ENCODE results near the gene BSX.

The BSX gene

DNA sequence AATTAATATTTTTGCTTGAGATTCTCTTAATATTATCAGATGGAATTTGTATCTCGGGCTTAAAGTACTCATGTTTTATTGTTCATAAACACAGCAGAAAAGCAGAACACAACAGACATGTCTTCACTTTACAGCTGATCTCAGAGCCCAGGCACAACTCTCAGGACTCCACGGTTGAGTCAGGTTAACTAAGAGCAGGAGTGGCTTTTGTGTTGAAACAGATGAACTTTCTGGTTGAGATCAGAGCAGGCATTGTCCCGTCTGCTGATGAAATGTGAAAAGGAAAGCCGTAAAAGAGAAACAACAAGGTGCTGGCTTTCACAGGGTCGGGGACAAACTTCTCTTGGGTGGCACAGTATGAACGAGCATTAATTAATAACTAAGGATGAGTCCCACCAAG is 50.1 kb downstream of the BSX start:
- DNase-seq (ENCODE audit: low read depth in 1 of 2, low spot score in 1 of 2) = no peak
- no peaks in the 10 kb centered on the region for H3K27me3 ChIP-seq (ENCODE audit: insufficient read depth, poor library complexity, severe bottlenecking)

More for the DNA sequence above, 50.1 kb downstream of the BSX start:
- Histone ChIP-seq H3K4me3 (replicated peaks; ENCODE audit: insufficient read depth, low read length) (no peak overlapping the region), H3K27ac (replicated peaks) (no peak overlapping the region)
- TF ChIP-seq, protein P1, sequence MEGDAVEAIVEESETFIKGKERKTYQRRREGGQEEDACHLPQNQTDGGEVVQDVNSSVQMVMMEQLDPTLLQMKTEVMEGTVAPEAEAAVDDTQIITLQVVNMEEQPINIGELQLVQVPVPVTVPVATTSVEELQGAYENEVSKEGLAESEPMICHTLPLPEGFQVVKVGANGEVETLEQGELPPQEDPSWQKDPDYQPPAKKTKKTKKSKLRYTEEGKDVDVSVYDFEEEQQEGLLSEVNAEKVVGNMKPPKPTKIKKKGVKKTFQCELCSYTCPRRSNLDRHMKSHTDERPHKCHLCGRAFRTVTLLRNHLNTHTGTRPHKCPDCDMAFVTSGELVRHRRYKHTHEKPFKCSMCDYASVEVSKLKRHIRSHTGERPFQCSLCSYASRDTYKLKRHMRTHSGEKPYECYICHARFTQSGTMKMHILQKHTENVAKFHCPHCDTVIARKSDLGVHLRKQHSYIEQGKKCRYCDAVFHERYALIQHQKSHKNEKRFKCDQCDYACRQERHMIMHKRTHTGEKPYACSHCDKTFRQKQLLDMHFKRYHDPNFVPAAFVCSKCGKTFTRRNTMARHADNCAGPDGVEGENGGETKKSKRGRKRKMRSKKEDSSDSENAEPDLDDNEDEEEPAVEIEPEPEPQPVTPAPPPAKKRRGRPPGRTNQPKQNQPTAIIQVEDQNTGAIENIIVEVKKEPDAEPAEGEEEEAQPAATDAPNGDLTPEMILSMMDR (IDR thresholded peaks at IDR 0.05; ENCODE audit: insufficient read depth, low read length) = no peak
- TF ChIP-seq, protein P2, sequence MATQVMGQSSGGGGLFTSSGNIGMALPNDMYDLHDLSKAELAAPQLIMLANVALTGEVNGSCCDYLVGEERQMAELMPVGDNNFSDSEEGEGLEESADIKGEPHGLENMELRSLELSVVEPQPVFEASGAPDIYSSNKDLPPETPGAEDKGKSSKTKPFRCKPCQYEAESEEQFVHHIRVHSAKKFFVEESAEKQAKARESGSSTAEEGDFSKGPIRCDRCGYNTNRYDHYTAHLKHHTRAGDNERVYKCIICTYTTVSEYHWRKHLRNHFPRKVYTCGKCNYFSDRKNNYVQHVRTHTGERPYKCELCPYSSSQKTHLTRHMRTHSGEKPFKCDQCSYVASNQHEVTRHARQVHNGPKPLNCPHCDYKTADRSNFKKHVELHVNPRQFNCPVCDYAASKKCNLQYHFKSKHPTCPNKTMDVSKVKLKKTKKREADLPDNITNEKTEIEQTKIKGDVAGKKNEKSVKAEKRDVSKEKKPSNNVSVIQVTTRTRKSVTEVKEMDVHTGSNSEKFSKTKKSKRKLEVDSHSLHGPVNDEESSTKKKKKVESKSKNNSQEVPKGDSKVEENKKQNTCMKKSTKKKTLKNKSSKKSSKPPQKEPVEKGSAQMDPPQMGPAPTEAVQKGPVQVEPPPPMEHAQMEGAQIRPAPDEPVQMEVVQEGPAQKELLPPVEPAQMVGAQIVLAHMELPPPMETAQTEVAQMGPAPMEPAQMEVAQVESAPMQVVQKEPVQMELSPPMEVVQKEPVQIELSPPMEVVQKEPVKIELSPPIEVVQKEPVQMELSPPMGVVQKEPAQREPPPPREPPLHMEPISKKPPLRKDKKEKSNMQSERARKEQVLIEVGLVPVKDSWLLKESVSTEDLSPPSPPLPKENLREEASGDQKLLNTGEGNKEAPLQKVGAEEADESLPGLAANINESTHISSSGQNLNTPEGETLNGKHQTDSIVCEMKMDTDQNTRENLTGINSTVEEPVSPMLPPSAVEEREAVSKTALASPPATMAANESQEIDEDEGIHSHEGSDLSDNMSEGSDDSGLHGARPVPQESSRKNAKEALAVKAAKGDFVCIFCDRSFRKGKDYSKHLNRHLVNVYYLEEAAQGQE (IDR thresholded peaks at IDR 0.05; ENCODE audit: insufficient replicate concordance, low read depth) = no peak
- TF ChIP-seq SPI1 (IDR thresholded peaks at IDR 0.05; ENCODE audit: borderline replicate concordance, low read depth) = no peak
- no peak for TF ChIP-seq POLR2AphosphoS5 (IDR thresholded peaks at IDR 0.05; ENCODE audit: low read depth)
- TF ChIP-seq GABPA (IDR thresholded peaks at IDR 0.05; ENCODE audit: low read depth) = no peak
